NOMO-1 (cell line): Measurements from ENCODE around the gene NBAS.

Source experiments
- DNase-seq, 2 experiments: peaks; one replicate each; lab custom pipeline; 2025; ENCODE audit not compliant: unreplicated experiment in 2 of 2; lab: John Stamatoyannopoulos, UW

The NBAS gene

DNA sequence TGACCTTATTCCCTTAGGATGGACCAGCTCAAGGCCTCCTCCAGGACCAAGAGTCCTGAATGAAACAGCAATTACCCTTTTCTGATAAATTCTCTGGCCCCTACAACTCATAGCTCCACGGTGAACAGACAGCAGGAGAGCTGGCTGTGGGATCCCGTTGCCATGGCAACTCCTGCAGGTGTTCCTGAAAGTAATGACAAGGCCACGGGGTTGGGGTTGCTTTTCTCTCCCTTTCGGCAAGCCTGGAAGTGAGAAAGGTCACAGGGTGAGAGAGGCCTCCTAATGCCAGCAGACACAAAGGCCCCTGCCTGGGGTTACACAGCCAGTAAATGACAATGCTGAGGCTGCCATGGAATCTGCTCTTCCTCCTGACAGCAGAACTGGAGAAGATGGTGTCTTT is 403.0 kb downstream of the NBAS start:
- no peak for DNase-seq

DNA sequence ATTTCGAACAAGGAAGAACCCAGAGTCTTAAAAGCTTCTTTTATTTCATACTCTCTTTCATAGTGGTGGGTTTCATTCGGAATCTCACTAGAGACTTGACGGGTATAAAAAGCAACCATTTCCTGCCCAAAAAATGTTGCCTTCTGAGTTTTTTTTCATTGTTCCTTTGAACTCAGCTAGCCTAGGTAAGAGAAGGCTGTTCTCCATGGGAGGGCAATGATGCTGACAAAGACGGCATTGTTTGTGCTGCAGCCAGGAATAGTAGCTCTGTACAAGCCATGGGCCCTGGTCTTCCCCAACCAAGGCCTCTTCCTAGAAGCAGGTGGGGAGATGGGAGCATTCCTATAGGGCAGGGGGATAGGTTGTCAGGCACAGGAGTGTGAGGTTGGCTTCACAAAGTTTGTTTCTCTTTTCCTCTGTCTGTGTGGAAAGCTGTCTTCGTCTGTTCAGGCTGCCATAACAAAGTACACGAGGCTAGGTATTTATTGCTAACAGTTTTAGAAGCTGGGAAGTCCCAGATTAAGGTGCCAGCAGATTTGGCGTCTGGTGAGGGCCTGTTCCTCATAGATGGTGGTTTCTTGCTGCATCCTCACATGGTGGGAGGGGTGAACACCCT is 405.1 kb downstream of the NBAS start:
- no peak for DNase-seq

DNA sequence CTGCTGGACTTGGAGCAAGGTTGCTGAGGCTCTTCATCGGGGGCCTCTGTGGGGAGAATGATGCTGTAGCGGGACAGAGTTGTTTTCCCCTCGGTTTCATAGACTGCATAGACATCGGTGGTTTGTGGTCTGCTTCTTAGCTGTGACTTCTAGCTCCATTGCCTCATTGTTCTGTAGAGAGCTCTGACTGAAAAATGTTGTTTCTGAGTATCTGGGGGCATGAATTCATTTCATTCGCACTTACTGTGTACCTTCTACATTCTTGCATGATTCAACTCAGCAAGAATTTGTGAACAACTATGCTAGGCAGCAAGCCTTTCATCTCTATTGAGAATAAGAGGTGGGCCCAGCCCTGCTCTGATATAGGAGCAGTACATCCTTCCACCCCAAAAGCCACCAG is 406.8 kb downstream of the NBAS start:
- DNase-seq: no peak

DNA sequence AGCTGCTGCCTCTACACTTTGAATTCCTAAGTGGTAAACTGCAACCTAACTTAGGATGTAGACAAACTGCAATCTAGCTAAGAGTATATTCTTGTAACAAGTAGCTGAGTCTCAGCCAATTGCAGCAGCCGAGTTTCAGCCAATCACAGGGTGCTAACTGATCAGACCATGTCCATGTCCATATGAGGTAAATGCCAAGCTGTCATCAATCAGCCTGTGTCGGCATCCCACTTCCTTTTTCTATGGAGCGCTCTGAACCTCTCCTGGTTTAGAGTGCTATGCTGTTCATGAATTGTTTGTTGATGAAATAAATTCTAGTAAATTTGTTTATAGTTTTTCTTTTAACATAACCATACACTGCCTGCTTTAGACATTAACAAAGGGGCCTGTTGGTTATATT is 408.8 kb downstream of the NBAS start:
- no peak for DNase-seq

DNA sequence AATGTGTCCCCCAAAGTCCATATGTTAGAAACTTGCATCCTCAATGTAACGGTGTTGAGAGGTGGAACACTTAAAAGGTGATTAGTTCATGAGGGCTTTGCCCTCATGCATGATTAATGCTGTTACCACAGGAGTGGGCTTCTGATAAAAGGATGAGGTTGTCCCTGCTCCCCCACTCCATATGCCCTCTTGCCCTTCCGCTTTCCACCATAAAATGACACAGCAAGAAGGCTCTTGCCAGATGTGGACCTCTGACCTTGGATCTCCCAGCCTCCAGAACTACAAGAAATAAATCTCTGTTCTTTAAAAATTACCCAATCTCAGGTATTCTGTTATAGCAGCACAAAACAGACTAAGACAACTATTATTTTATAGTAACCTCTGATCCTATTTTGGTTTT is 412.1 kb downstream of the NBAS start:
- no peak for DNase-seq

DNA sequence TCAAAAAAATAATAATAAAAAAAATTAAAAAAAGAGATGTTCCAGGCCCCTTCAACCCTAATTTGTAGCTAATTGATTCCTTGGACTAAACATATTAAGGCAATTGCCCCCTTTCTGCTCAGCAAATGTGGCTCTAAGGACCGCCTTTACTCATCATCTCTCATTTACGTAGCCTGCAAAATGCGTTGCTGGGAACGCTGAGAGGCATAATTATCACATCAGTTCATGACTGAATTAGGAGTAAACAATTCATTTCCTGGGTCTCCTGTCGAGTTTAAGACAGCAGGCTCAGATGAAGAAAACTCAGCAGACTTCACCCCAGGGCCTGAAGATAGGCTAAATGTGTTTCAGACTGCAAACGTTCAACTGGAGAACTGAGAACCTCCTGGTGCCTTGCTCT is 413.5 kb downstream of the NBAS start:
- no peak for DNase-seq

DNA sequence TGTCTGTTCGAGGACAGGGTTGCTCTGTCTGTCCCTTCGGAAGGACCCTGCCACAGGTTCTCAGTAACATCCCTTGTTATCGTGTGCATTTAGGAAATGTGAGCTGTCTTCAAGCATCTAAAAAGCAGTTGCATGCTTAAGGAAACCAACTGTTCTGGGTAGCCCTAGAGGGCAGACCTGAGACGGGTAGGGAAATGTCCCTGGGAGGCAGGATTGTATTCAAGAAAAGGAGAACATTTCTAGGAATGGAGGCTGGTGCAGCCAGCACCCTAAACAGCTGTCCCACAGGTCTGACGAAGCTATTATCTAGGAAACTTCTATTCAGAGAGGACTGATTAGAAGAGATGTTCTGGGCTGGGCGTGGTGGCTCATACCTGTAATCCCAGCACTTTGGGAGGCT is 414.2 kb downstream of the NBAS start:
- DNase-seq: no peak

DNA sequence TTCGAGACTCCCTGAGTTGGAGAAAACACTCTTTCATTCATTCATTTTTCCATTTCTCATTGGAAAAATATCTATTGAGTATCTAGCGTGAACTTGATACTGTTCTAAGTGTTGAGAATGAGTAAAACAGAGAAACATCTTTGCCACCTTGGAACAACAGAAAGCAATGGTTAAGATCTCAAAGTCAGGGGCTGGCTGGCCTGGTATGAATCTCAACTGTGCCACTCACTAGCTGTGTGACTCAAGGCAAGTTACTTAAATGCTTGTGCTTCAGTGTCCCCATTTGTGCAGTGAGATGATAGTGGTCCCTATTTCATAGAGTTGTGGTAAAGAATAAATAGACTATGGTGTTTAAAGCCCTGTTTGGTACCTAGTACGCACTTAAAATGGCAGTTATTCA is 415.2 kb downstream of the NBAS start:
- no peak for DNase-seq

DNA sequence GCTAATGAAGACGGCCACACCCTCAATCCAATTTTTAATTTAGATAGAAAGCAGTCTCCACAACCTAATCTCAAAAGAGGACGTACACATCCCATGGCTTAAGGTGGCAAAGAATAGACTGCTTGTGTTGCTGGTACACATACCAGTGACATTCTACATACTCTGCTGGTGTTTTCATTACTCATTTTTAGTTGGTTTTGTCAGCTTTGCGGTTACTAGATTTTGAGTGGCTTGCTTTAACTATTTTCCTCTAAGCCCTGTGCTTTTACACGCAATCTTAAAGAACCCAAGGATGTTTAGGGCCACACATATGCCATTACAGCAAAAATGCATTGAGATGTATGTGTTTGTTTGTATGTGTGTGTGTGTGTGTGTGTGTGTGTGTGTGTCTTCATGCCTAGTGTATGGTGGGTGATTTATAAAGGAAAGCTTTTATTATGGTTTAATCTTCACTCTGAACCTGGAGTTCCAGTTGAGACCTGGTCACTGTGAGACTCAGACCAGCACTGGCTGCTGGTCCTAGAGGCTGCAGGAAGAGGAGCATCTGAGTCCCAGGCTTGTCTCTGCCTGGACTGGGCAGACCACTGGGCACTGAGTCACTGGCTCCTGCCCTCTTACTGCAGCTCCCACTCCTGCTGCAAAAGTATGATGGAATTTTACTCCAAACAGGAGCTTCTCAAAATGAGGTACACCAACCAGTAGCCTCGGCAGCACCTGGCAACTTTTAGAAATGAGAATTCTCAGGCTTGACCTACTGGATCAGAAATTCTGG is 415.9 kb downstream of the NBAS start:
- no peak for DNase-seq

DNA sequence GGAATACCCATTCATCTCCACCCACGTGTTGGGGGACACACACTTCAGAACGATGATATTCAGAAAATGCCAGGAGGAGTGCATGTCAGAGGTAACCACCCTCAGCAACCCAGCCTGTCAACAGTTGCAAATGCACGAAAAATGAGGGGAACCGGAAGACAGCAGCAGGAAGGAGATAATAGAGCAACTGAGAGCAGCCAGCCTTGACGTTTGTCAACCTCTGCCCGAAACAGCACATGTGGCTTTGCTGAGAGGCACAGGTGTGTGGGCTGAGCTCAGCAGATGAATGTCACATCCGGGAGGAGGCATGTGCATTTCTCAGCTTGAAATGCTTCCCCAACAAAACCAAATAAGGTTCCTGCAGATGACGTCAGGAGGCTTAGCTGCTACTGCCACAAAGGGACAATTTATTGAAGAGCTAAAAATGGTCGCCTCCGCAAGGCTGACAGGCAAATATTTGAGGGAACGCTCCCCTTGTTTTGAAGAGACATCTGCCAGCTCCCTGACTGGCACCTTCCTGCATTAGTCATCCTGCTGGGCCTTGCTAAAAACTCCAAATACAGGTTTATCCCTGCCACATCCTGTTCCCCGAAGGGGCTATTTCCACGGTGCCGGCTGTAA is 419.0 kb downstream of the NBAS start:
- no peak for DNase-seq

DNA sequence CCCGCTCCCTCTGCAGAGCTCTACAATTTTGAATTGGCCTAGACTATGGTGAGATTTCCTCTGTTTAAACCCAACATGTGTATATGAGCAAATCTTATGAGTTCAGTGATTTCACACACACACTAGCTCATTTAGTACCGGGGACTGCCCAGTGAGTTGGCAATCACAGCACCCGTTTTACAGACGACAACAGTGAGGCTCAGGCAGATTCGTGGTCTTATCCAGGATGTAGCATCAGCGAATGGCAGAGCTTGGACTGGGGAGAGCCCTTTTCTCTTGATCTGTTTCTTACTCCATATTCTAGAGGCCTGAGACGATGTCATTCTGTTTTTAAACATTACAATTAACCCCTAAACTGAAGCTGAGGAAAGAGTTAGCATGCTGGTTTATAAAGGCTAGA is 419.9 kb downstream of the NBAS start:
- no peak for DNase-seq

DNA sequence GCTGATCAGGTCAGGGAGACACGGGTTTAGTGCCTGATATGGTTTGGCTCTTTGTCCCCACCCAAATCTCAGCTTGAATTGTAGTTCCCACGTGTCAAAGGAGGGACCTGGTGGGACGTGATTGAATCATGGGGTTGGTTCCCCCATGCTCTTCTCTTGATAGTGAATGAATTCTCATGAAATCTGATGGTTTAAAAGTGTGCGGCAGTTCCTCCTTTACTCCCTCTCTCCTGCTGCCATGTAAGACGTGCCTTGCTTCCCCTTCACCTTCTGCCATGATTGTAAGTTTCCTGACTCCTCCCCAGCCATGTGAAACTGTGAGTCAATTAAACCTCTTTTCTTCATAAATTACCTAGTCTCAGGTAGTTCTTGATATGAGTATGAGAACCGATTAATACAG is 424.5 kb downstream of the NBAS start:
- DNase-seq: no peak

DNA sequence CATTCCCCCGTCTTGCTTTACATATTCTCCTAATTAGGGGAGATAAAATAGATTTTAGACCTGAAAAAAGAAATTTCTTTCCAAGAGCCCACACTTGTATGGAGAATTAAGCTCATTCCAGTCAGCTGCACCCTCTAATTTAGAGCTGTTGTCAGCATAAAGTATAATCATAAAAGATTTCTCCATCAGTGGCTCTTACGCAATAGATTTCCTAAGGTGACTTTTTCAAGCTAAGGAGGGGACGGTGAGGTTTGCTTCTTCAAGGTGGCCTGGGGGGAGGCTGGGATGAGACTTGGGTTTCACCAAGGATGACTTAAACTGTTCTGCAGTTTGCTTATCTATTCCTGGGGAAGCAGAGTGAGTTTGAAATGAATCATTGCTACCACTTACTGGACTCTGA is 426.2 kb downstream of the NBAS start:
- no peak for DNase-seq

DNA sequence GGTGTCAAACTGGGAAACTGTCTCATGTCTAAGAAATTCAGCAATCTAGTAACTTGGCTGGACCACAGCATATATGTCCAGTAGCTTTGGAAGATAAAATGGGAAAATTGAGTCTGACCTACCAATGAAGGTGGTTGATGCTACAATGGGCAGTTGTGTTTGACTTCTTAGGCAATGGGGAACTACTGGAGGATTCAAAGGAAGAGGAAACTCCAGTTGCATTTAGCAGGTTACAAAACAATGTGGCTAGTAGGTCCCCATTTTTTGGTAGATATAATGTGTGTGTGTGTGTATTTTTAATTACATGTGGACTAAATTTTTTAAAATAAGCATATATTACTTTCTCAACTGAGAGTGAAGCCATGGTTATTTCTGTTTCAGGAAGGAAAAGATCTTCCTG is 427.7 kb downstream of the NBAS start:
- peak in 1 of 2 experiments; percentile 5 for DNase-seq

DNA sequence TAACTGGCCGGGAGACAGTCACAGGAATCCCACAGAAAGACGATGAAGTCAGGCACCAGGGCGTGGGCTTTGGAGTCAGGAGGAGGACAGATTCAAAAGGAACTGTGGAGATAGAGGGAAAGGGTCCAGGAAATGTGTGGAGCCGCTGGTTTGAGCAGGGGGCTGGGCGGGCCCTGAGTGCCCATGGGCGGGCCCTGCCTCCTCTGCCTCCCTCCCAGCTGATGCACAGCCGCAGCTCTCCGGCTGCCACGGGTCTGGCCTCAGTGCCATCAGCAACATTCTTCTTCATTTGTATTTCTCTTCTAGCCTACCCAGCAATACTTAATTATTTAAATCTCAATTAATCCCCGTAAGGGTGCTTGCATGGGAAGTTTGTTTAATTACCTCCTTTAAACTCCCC is 432.3 kb downstream of the NBAS start:
- DNase-seq: no peak

DNA sequence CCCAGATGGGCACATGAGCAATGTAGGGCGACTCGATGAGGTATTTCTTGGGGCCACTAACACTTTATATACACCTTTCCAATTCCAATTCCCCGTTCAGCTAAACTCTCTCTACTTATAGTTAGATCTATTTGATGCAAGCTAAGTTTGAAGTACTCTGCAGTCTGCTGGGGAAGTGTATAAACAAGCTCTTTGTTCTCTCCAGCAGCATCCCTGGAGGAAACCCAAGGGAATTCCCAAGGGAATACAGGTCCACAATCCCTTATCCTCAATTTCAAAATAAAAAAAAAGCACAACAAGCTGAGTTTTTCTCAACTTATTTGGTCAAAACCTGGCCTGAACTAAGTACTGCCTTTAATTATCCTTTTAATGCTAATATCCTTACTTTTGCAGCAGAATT is 433.3 kb downstream of the NBAS start:
- DNase-seq: no peak

DNA sequence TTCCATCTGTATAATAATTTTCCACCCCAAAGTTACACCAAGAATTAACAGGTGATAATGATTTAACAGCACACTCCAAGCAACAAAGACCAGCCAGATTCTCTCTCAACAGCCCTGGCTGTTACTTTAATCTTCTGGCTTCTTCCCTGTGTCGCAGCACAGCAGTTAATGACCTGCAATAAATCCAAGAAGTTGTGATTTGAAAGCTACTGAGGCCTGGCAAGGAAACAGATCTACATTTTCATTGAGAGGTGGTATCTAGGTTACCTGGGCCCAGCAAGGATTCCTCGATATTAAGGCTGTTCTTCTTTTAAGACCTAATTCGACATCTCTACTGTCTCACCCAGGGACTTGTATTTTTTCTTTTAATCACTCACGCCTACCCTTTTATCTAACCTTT is 433.8 kb downstream of the NBAS start:
- no peak for DNase-seq

DNA sequence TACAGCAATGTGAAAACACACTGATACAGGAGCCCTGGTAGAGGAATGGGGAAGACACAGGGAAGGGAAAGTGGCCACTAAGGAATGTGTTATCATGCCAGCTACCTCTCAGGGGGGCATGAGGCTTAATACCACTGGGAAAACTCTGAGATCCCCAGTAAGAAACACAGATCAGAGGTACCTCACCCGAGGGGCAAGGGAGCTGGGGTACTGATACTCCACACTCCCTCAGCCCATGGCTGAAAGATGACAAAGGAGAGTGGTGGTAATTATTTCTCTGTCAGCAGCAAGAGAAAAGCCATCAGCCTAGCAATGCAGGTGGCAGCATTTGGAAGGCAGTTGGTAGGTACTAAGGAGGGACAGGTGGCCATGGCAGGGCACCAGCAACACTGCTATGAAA is 434.8 kb downstream of the NBAS start:
- DNase-seq: no peak

DNA sequence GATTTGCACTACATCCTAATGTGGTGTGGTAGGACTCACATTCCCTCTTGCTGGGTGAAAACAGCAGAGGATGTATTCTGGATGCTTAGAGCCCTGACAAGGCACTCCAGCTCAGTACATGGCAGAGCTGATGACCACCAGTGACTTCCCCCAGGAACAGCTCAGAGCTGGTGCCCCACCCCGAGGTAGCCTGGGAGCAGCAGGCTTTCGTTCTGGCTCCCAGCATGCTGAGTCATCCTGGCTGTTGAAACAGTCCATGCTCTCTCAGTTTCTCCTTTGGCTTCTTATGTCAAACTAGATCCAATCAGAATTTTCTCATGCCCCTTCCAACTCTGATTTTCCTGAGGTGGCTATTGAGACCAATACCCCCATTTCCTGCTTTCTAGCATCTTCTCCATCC is 438.2 kb downstream of the NBAS start:
- no peak for DNase-seq

DNA sequence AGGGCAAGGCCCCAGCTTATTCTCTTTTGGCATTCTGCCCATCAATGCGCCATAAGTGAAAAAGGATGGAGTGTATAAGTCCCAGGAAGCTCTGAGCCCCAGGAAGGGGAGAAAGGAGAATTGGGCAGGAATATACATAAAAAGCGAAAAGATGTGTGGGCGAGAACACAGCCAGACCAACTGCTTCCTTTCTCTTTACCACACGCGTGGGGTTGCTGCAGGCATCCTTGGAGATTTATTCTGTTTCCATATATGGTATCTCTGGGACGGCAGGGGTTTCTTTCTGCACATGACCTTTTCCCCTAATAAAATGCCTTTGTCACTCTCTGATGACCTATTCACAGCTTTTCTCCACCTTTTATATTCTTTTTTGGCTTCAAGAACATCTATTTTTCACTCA is 440.5 kb downstream of the NBAS start:
- DNase-seq: no peak

DNA sequence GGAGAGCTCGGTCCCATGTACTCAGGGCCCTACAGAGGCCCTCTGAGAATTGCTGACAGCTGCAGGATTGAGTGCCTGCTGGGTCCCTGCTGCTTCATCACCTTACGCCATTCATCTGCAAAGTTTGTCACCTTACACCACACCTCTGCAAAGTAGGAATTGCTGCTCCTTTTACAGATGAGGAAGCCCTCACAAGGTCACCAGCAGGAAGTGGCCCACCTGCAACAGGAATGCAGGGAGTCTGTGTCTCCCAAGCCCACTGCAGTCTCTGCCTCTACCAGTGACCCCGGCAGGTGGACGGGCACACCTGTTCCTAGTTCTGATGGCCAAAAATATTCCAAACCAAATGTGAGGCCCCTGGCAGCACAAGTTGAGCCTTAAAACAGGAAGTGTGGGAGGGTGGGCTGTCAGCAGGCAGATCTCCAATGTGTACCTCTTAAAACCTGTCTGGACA is 441.4 kb downstream of the NBAS start:
- no peak for DNase-seq

DNA sequence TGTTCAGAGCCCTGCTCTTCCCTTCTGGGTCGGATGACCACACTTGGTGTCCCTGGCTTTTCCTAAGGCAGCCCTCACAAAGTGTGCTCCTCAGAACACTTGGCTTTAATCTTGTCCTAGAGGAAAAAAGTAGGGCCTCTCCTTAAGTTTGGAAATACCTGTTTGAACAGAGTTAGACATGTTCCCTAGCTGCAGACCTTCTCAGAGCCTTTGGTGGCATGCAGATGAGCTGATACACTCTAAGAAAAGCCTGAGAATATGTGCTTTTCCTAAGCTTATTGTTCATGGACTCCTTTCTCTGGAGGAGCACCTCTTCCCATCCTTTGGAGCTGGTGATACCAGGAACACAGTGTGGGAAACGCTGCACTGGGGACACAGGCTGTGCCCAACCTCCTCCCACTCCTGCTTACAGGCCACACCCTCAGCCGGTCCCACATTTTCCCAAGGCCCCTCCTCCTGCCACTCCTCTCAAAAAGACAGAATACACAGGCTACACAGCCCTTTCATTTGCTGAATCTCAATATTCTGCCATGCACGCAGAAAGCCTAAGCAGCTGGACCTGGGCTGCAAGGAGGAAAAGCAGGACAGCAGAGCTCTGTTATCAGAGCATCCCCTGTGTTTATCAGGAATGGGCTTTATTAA is 443.6 kb downstream of the NBAS start:
- DNase-seq: no peak
